ENCODE data around the gene PLAAT4.

The PLAAT4 gene

DNA sequence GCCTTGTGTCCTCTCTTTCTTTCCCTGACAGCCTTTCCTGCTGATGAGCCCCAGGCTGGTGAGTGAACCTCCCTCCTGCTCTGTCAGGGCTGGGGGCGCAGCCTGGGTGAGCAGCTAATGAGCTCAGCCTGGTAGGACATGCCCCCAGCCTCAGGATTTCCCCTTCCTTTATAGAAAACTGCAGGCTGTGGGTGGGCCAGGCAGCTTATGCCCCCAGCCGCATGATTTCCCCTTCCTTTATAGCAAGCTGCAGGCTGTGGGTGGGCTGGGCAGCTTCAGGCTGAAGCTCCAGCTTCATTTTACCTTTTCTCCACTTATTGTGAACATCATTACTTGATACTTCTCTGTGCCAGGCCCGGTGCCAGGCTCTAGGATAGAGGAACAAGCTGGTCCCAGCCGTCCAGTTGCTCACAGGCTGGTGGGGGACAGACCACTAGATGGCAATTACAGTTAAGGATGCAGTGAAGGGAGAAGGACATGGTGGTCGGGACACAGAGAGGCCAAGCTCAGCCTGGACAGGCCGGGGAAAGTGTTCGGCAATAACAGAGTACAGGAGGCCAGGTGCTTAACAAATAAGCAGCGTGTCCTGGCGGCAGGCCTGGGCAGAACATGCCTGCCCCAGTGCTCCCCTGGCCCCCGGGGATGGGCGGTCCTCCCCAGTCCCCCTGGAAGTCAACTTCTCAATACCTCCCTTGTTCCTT lies 25.4 kb upstream of the PLAAT4 start:
- no peak for DNase-seq
- H3K27ac Mint-ChIP-seq, result peak overlapping the region; percentile 61

DNA sequence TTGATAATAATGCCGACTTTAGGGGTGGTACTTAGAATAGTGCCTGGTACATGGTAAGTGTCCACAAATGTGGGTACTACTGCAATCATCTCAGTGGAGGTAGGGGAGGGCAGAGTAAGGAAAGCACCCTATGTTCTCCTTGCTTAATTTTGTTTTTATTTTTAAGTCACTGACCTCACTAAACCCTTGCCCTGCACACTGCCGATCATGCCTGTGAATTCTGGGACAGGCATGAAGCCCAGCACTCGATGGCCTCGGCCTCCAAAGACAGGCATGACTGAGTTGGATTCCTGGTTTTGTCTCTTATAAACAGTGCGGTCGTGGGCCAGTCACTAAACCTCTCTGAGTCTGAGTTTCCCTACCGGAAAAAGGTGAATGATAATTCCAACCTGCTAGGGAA lies 23.8 kb upstream of the PLAAT4 start:
- H3K4me1 Mint-ChIP-seq, result peaks cover 4% of the 10 kb centered on the region
- peaks cover 4% of the 10 kb centered on the region for H3K27me3 Mint-ChIP-seq (ENCODE audit: low read depth, poor library complexity)
- H3K27ac Mint-ChIP-seq, result no peak overlapping the region
- DNase-seq, result no peak
- no peaks in the 10 kb centered on the region for H3K9me3 Mint-ChIP-seq
- TF ChIP-seq, protein P1, sequence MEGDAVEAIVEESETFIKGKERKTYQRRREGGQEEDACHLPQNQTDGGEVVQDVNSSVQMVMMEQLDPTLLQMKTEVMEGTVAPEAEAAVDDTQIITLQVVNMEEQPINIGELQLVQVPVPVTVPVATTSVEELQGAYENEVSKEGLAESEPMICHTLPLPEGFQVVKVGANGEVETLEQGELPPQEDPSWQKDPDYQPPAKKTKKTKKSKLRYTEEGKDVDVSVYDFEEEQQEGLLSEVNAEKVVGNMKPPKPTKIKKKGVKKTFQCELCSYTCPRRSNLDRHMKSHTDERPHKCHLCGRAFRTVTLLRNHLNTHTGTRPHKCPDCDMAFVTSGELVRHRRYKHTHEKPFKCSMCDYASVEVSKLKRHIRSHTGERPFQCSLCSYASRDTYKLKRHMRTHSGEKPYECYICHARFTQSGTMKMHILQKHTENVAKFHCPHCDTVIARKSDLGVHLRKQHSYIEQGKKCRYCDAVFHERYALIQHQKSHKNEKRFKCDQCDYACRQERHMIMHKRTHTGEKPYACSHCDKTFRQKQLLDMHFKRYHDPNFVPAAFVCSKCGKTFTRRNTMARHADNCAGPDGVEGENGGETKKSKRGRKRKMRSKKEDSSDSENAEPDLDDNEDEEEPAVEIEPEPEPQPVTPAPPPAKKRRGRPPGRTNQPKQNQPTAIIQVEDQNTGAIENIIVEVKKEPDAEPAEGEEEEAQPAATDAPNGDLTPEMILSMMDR (IDR thresholded peaks at IDR 0.05), result no peak
- H3K4me3 Mint-ChIP-seq, result no peak overlapping the region
- H3K36me3 Mint-ChIP-seq (ENCODE audit: low read depth), result no peaks in the 10 kb centered on the region

More for the DNA sequence above, 25.4 kb upstream of the PLAAT4 start:
- Mint-ChIP-seq H3K4me3 (no peak overlapping the region), H3K36me3 (ENCODE audit: low read depth) (no peaks in the 10 kb centered on the region), H3K9me3 (no peaks in the 10 kb centered on the region), H3K4me1 (peaks cover 13% of the 10 kb centered on the region), H3K27me3 (ENCODE audit: low read depth, poor library complexity) (peaks cover 4% of the 10 kb centered on the region)
- TF ChIP-seq, protein P1 (IDR thresholded peaks at IDR 0.05), result no peak

DNA sequence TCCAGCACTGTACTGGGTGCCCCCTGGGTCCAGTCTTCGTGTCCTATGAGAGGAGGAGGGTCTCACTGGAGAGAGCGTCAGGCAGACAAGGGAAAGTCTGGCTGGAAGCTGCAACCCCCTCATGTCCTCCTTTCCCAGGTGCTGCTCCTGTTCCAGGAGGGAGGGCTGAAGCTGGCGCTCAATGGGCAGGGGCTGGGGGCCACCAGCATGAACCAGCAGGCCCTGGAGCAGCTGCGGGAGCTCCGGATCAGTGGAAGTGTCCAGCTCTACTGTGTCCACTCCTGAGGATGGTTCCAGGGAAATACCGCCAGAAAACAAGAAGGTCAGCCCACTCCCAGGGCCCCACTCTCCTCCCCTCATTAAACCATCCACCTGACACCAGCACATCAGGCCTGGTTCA lies 20.5 kb upstream of the PLAAT4 start:
- TF ChIP-seq, protein P1 (IDR thresholded peaks at IDR 0.05), result no peak
- H3K9me3 Mint-ChIP-seq, result peaks cover 17% of the 10 kb centered on the region
- H3K36me3 Mint-ChIP-seq (ENCODE audit: low read depth), result no peaks in the 10 kb centered on the region
- H3K27me3 Mint-ChIP-seq (ENCODE audit: low read depth, poor library complexity), result peaks cover 4% of the 10 kb centered on the region
- no peak overlapping the region for H3K4me3 Mint-ChIP-seq
- H3K4me1 Mint-ChIP-seq, result peaks cover 2% of the 10 kb centered on the region
- H3K27ac Mint-ChIP-seq, result no peak overlapping the region
- DNase-seq, result no peak

DNA sequence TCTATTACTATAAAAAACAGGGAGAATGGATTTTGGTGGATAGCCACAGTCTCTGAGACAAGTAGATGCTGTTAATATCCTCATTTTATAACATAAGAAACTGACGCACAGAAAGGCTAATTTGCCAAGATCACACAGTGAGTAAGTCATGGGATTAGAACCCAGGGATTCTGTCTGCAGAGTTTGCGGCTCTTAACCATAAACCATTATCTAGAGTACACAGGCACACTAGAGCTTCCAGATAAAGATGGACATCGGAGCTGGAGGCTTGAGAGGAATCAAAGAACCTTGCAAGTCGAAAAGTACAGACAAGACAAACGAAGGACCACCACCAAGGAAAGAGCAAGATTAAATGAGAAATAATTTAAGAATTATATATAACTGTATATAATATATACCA lies 19.5 kb upstream of the PLAAT4 start:
- Mint-ChIP-seq H3K9me3 (peaks cover 21% of the 10 kb centered on the region), H3K4me1 (no peaks in the 10 kb centered on the region), H3K36me3 (ENCODE audit: low read depth) (no peaks in the 10 kb centered on the region), H3K27ac (no peak overlapping the region), H3K27me3 (ENCODE audit: low read depth, poor library complexity) (no peaks in the 10 kb centered on the region), H3K4me3 (no peak overlapping the region)
- TF ChIP-seq, protein P1 (IDR thresholded peaks at IDR 0.05), result no peak
- no peak for DNase-seq

DNA sequence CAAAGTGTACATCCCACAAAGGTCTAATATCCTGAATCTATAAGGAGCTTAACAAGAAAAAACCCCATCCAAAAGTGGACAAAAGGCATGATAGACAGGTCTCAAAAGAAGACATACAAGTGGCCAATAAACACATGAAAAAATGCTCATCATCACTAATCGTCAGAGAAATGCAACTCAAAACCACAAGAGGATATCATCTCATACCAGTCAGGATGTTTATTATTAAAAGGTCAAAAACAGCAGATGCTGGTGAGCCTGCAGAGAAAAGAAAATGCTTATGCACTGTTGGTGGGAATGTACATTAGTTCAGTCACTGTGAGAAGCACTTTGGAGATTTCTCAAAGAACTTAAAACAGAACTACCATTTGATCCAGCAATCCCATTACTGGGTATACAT lies 18.1 kb upstream of the PLAAT4 start:
- Mint-ChIP-seq H3K27me3 (ENCODE audit: low read depth, poor library complexity) (peaks cover 3% of the 10 kb centered on the region), H3K27ac (no peak overlapping the region), H3K4me1 (no peaks in the 10 kb centered on the region), H3K36me3 (ENCODE audit: low read depth) (no peaks in the 10 kb centered on the region), H3K9me3 (peaks cover 27% of the 10 kb centered on the region), H3K4me3 (no peak overlapping the region)
- no peak for DNase-seq
- TF ChIP-seq, protein P1 (IDR thresholded peaks at IDR 0.05), result no peak

DNA sequence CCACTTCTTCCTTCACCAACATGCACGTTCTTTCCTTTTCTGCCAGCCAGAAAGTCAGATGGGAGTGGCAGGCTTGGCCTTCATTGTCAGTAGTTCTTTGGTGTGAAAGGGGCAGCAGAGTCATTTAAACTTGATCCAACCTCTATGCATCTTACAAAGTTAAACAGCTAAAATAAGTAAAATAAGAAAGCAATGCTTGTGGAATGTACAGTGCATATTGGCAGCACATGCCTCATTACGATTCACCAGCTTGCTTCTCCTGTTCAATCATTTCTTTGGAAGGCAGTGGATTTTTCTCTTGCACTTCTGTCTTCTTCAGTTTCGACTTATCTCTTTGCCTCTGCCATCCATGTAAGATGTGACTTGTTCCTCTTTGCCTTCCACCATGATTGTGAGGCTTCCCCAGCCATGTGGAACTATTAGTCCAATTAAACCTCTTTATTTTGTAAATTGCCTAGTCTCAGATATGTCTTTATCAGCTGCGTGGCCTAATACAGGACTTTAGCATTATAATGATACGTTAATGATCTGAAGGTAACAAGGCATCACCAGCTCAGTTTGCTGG lies 15.9 kb upstream of the PLAAT4 start:
- Mint-ChIP-seq H3K36me3 (ENCODE audit: low read depth) (no peaks in the 10 kb centered on the region), H3K27me3 (ENCODE audit: low read depth, poor library complexity) (peaks cover 9% of the 10 kb centered on the region), H3K27ac (no peak overlapping the region), H3K9me3 (peaks cover 40% of the 10 kb centered on the region), H3K4me1 (no peaks in the 10 kb centered on the region), H3K4me3 (no peak overlapping the region)
- DNase-seq, result no peak
- TF ChIP-seq, protein P1 (IDR thresholded peaks at IDR 0.05), result no peak

All from nephron progenitor cell (in vitro differentiated cells).